Dendritic cell treated with granulocyte-macrophage colony-stimulating factor and Interleukin-4, amounts not matched to agents 40 ng/mL and 50 ng/mL, for 4 days (primary cell): ENCODE results near the gene GAPT.
A peak's percentile ranks its signal among the peaks of the same experiment; 100 is the strongest.

Experiments used
- H3K27ac Mint-ChIP-seq: one replicate; pipeline ENCODE4 v1.8.0; 2022; ENCODE audit warnings: mild to moderate bottlenecking, mixed read lengths
- H3K27me3 Mint-ChIP-seq: one replicate; pipeline ENCODE4 v1.8.0; 2022; ENCODE audit warnings: mild to moderate bottlenecking, mixed read lengths
- H3K36me3 Mint-ChIP-seq: one replicate; pipeline ENCODE4 v1.8.0; 2022; ENCODE audit warnings: low read depth, mixed read lengths
- H3K4me1 Mint-ChIP-seq: one replicate; pipeline ENCODE4 v1.8.0; 2022; ENCODE audit warnings: low read depth, mixed read lengths
- H3K4me3 Mint-ChIP-seq: one replicate; pipeline ENCODE4 v1.8.0; 2022; ENCODE audit warnings: mild to moderate bottlenecking, moderate library complexity, mixed read lengths
- H3K9me3 Mint-ChIP-seq: one replicate; pipeline ENCODE4 v1.8.0; 2022; ENCODE audit warnings: mixed read lengths
- intact Hi-C: fragments of 100-400 bp; cut with micrococcal nuclease; formaldehyde crosslinking; loops from one replicate; pipeline ENCODE4 v1.15.0; 2022

GAPT gene

GRCh38 chr5:58491216-58491892, at the start of gene GAPT:
Gene GAPT, plus strand, starts transcription at chr5:58491435. Its CDS starts 3,102 bp downstream, at chr5:58494537.
- intact Hi-C loops: no loop called here
- Mint-ChIP-seq H3K9me3 (no peaks in the 10 kb centered on the region), H3K4me1 (peaks cover 39% of the 10 kb centered on the region), H3K27ac (peak within 1 kb of the TSS; percentile 63), H3K4me3 (peak within 1 kb of the TSS; percentile 42), H3K27me3 (no peaks in the 10 kb centered on the region), H3K36me3 (no peaks in the 10 kb centered on the region)

GRCh38 chr5:58444805-58445204, 46.4 kb upstream of the GAPT start:
- intact Hi-C loops: no loop called here
- no peak overlapping the region for H3K4me3 Mint-ChIP-seq
- H3K9me3 Mint-ChIP-seq: peaks cover 17% of the 10 kb centered on the region
- H3K27ac Mint-ChIP-seq: no peak overlapping the region
- H3K36me3 Mint-ChIP-seq: no peaks in the 10 kb centered on the region
- no peaks in the 10 kb centered on the region for H3K4me1 Mint-ChIP-seq
- H3K27me3 Mint-ChIP-seq: no peaks in the 10 kb centered on the region

- Mint-ChIP-seq H3K36me3 (no peaks in the 10 kb centered on the region), H3K27ac (no peak overlapping the region), H3K4me1 (no peaks in the 10 kb centered on the region), H3K9me3 (peaks cover 17% of the 10 kb centered on the region), H3K27me3 (no peaks in the 10 kb centered on the region), H3K4me3 (no peak overlapping the region)
- intact Hi-C loops: no loop called here
These were observed 45.2 kb upstream of the GAPT start for GRCh38 chr5:58446024-58446423.

GRCh38 chr5:58447226-58447625, 44.0 kb upstream of the GAPT start:
- H3K27me3 Mint-ChIP-seq: no peaks in the 10 kb centered on the region

GRCh38 chr5:58450018-58450417, 41.2 kb upstream of the GAPT start:
- Mint-ChIP-seq H3K4me3 (no peak overlapping the region), H3K4me1 (no peaks in the 10 kb centered on the region), H3K36me3 (peaks cover 7% of the 10 kb centered on the region), H3K9me3 (peaks cover 9% of the 10 kb centered on the region), H3K27ac (no peak overlapping the region), H3K27me3 (no peaks in the 10 kb centered on the region)
- intact Hi-C loops: no loop called here

More at GRCh38 chr5:58447226-58447625, 44.0 kb upstream of the GAPT start:
- Mint-ChIP-seq H3K9me3 (peaks cover 17% of the 10 kb centered on the region), H3K4me1 (no peaks in the 10 kb centered on the region), H3K27ac (no peak overlapping the region), H3K36me3 (no peaks in the 10 kb centered on the region), H3K4me3 (no peak overlapping the region)
- intact Hi-C loops: no loop called here

GRCh38 chr5:58450811-58451629, 40.2 kb upstream of the GAPT start:
- H3K27me3 Mint-ChIP-seq: no peaks in the 10 kb centered on the region
- intact Hi-C loops: no loop called here
- H3K27ac Mint-ChIP-seq: no peak overlapping the region
- no peak overlapping the region for H3K4me3 Mint-ChIP-seq
- H3K4me1 Mint-ChIP-seq: no peaks in the 10 kb centered on the region
- peaks cover 8% of the 10 kb centered on the region for H3K9me3 Mint-ChIP-seq
- H3K36me3 Mint-ChIP-seq: peaks cover 15% of the 10 kb centered on the region

- intact Hi-C loops: no loop called here
- H3K9me3 Mint-ChIP-seq: no peaks in the 10 kb centered on the region
These were observed 39.3 kb upstream of the GAPT start for GRCh38 chr5:58451732-58452565.

GRCh38 chr5:58452566-58453258, 38.5 kb upstream of the GAPT start:
- Mint-ChIP-seq H3K36me3 (peaks cover 18% of the 10 kb centered on the region), H3K4me3 (no peak overlapping the region), H3K27me3 (no peaks in the 10 kb centered on the region), H3K4me1 (no peaks in the 10 kb centered on the region), H3K9me3 (no peaks in the 10 kb centered on the region), H3K27ac (no peak overlapping the region)
- intact Hi-C loops: no loop called here

More at GRCh38 chr5:58451732-58452565, 39.3 kb upstream of the GAPT start:
- peaks cover 18% of the 10 kb centered on the region for H3K36me3 Mint-ChIP-seq
- no peak overlapping the region for H3K4me3 Mint-ChIP-seq
- H3K4me1 Mint-ChIP-seq: no peaks in the 10 kb centered on the region
- no peaks in the 10 kb centered on the region for H3K27me3 Mint-ChIP-seq
- H3K27ac Mint-ChIP-seq: no peak overlapping the region

- Mint-ChIP-seq H3K4me1 (no peaks in the 10 kb centered on the region), H3K27ac (no peak overlapping the region), H3K27me3 (peaks cover 3% of the 10 kb centered on the region), H3K9me3 (no peaks in the 10 kb centered on the region), H3K4me3 (no peak overlapping the region), H3K36me3 (peaks cover 18% of the 10 kb centered on the region)
- intact Hi-C loops: no loop called here
These were observed 37.9 kb upstream of the GAPT start for GRCh38 chr5:58453306-58453705.

- no peaks in the 10 kb centered on the region for H3K4me1 Mint-ChIP-seq
These were observed 37.2 kb upstream of the GAPT start for GRCh38 chr5:58454025-58454424.

GRCh38 chr5:58455066-58455465, 36.2 kb upstream of the GAPT start:
- Mint-ChIP-seq H3K27ac (no peak overlapping the region), H3K27me3 (peaks cover 12% of the 10 kb centered on the region), H3K4me3 (no peak overlapping the region), H3K9me3 (no peaks in the 10 kb centered on the region), H3K36me3 (peaks cover 26% of the 10 kb centered on the region), H3K4me1 (no peaks in the 10 kb centered on the region)
- intact Hi-C loops: no loop called here

More at GRCh38 chr5:58454025-58454424, 37.2 kb upstream of the GAPT start:
- H3K36me3 Mint-ChIP-seq: peaks cover 18% of the 10 kb centered on the region
- no peaks in the 10 kb centered on the region for H3K9me3 Mint-ChIP-seq
- no peak overlapping the region for H3K4me3 Mint-ChIP-seq
- H3K27me3 Mint-ChIP-seq: peaks cover 10% of the 10 kb centered on the region
- H3K27ac Mint-ChIP-seq: no peak overlapping the region
- intact Hi-C loops: no loop called here

GRCh38 chr5:58455480-58455879, 35.8 kb upstream of the GAPT start:
- H3K4me1 Mint-ChIP-seq: no peaks in the 10 kb centered on the region
- H3K36me3 Mint-ChIP-seq: peaks cover 26% of the 10 kb centered on the region
- no peak overlapping the region for H3K4me3 Mint-ChIP-seq
- intact Hi-C loops: no loop called here
- H3K9me3 Mint-ChIP-seq: no peaks in the 10 kb centered on the region
- H3K27me3 Mint-ChIP-seq: peaks cover 12% of the 10 kb centered on the region
- no peak overlapping the region for H3K27ac Mint-ChIP-seq

- Mint-ChIP-seq H3K27ac (no peak overlapping the region), H3K4me3 (no peak overlapping the region), H3K36me3 (peaks cover 26% of the 10 kb centered on the region), H3K4me1 (peaks cover 4% of the 10 kb centered on the region), H3K9me3 (no peaks in the 10 kb centered on the region), H3K27me3 (peaks cover 12% of the 10 kb centered on the region)
- intact Hi-C loops: no loop called here
These were observed 35.2 kb upstream of the GAPT start for GRCh38 chr5:58456026-58456425.
